ENCODE measurements around the gene HDAC4. TPM values are rescaled to one million over a fixed set of nuclear protein-coding genes. Genes with fewer than 3 reads are reported as not detected.
A peak's percentile ranks its signal among the peaks of the same experiment; 100 is the strongest.

The HDAC4 gene
- total RNA-seq, 1 donor from 2014 or later = 44.7 TPM

DNA sequence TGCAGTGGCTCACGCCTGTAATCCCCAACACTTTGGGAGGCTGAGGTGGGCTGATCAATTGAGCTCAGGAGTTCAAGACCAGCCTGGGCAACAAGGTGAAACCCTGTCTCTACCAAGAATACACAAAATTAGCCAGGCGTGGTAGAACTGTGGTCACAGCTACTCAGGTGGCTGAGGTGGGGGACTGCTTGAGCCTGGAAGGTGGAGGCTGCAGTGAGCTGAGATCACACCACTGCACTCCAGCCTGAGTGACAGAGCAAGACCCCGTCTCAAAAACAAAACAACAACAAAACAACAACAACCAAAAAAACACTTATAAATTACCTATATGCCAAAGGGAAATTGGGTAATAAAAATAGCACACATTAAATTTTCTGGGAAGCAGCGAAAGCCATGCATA lies 141.6 kb downstream of the HDAC4 start:
- peaks cover 68% of the 10 kb centered on the region for H3K4me1 Mint-ChIP-seq
- DNase-seq = peak; percentile 68
- peaks cover 43% of the 10 kb centered on the region for H3K36me3 Mint-ChIP-seq (ENCODE audit: low read depth)
- H3K9me3 Mint-ChIP-seq = no peaks in the 10 kb centered on the region
- intact Hi-C loops (cut with micrococcal nuclease) = loop anchor here (1.0 to 5.0 kb wide), 5 partner anchors 8 to 122 kb away; no protein-coding TSS in a partner anchor
- no peaks in the 10 kb centered on the region for H3K27me3 Mint-ChIP-seq
- peak overlapping the region; percentile 78 for H3K4me3 Mint-ChIP-seq
- peak overlapping the region; percentile 88 for H3K27ac Mint-ChIP-seq

DNA sequence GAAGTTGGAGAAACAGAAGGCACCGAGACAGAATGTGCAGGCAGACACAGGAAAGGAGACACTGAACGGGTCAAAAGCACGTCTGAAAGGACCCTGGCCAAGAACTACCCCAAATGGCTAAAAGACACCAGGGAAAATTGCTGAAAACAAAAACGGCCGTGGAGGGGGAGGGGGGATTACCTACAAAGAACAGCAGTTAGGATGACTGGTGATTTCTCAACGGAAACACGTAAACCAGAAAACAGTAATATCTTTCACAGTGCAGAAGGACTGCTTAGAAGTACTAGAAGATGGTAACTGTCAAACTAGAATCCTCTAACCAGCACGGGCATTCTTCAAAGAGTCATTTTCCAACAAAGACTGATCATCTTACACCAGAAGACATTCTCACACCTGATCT lies 142.6 kb downstream of the HDAC4 start:
- DNase-seq = no peak
- Mint-ChIP-seq H3K4me3 (peak overlapping the region; percentile 78), H3K27ac (peak overlapping the region; percentile 61), H3K36me3 (ENCODE audit: low read depth) (peaks cover 45% of the 10 kb centered on the region), H3K4me1 (peaks cover 71% of the 10 kb centered on the region), H3K27me3 (no peaks in the 10 kb centered on the region), H3K9me3 (no peaks in the 10 kb centered on the region)
- intact Hi-C loops (cut with micrococcal nuclease) = loop anchor here (2.0 to 5.0 kb wide), 4 partner anchors 39 to 123 kb away; no protein-coding TSS in a partner anchor

DNA sequence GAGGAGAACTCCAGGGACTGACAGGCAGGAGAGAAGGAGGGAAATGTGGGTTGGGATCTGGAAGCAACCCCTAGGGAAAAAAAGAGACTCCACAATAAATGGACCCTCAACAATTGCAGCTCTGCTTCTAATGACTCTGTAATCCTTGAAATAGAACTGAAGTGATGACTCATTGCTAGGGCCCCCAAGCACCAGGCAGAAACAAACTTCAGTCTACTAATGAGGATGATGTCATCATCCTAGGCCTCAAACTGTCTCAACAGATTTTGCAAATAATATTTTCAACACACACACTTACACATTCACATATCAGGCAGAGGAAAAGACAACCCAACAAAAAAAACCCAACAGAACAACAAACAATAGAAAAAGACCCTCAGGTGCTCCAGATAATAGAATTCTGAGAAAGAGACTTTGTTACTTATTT lies 143.3 kb downstream of the HDAC4 start:
- intact Hi-C loops (cut with micrococcal nuclease) = loop anchor here (5.0 kb wide), 1 partner anchor 40 kb away; no protein-coding TSS in a partner anchor
- peak overlapping the region; percentile 78 for H3K4me3 Mint-ChIP-seq

DNA sequence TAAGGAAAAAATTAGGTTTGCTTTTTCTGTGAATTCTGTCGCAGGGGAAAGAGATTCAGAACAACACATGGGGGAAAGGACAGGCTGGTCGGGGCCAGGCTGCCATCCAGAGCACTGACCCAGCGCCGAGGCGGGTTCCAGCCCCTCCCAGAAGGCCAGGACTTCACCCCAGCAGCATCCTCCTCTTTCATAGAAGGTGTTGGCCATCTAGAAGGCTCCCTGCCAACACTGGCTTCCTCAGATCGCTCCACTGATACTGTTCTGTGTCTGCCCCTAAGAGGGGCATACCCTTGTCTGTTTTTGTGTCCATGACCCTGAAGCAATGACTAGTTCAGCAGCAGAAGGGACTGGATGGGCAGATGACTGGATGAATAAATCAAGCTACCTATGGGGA lies 144.5 kb downstream of the HDAC4 start:
- intact Hi-C loops (cut with micrococcal nuclease) = loop anchor here (5.0 kb wide), 1 partner anchor 41 kb away; no protein-coding TSS in a partner anchor
- Mint-ChIP-seq H3K9me3 (no peaks in the 10 kb centered on the region), H3K4me1 (peaks cover 76% of the 10 kb centered on the region), H3K27me3 (no peaks in the 10 kb centered on the region), H3K4me3 (no peak overlapping the region), H3K36me3 (ENCODE audit: low read depth) (peaks cover 49% of the 10 kb centered on the region), H3K27ac (no peak overlapping the region)
- DNase-seq = no peak

More for the DNA sequence above, 143.3 kb downstream of the HDAC4 start:
- Mint-ChIP-seq H3K27me3 (no peaks in the 10 kb centered on the region), H3K36me3 (ENCODE audit: low read depth) (peaks cover 48% of the 10 kb centered on the region), H3K27ac (peak overlapping the region; percentile 61), H3K9me3 (no peaks in the 10 kb centered on the region), H3K4me1 (peaks cover 74% of the 10 kb centered on the region)
- no peak for DNase-seq

DNA sequence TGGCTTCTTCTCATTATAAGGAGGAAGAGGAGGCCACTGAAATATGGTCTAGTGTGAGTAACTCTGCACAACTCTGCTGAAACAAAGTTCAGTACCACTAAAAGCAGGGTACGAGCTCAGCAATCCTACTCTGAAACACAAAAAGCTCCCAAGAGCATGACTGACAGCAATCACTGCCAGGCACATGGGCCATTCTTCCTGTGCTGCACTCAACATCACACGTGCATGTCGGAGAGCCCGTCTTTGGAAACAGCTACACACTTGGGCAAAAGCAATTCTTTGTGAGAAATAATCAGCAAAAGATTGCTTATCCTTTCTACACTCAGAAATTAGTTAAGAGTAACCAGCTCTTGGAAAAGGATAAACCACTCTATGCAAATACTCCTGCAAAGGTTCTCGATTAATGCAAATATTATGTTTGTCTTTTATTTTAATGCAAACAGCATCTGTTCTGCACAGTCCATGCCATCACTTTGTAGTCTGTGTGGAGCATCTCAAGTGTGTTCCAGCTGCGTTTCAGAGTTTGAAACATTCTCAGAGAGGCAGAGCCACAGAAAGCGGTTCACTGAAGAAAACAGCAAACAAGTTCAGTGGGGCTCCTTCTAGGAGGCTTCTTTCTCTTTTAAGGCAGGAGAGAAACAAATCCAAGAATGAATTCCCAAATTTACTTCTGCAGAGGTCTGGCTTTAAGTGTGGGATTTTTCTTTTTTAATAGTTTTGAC lies 145.0 kb downstream of the HDAC4 start:
- Mint-ChIP-seq H3K4me3 (no peak overlapping the region), H3K27me3 (no peaks in the 10 kb centered on the region), H3K9me3 (no peaks in the 10 kb centered on the region), H3K4me1 (peaks cover 72% of the 10 kb centered on the region), H3K36me3 (ENCODE audit: low read depth) (peaks cover 46% of the 10 kb centered on the region), H3K27ac (no peak overlapping the region)
- no peak for DNase-seq
- intact Hi-C loops (cut with micrococcal nuclease) = loop anchor here (5.0 kb wide), 1 partner anchor 42 kb away; no protein-coding TSS in a partner anchor

DNA sequence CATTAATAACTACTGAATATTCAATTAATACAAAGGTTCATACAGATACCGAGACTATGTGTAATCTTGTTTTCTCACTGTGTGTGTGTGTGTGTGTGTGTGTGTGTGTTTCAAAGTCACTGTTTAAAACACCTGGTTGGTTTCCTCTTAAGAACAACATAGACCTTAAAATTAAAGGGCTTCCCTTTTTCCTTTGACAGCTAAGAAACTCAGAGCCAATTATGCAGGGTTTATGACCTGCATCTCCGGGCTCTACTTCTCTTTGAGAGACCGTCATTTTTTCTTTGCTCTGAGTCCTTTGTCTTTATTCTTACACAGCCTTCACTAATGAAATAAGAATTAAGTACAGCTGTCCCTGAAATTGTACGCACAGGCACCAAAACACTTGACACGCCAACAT lies 145.6 kb downstream of the HDAC4 start:
- no peak overlapping the region for H3K27ac Mint-ChIP-seq

DNA sequence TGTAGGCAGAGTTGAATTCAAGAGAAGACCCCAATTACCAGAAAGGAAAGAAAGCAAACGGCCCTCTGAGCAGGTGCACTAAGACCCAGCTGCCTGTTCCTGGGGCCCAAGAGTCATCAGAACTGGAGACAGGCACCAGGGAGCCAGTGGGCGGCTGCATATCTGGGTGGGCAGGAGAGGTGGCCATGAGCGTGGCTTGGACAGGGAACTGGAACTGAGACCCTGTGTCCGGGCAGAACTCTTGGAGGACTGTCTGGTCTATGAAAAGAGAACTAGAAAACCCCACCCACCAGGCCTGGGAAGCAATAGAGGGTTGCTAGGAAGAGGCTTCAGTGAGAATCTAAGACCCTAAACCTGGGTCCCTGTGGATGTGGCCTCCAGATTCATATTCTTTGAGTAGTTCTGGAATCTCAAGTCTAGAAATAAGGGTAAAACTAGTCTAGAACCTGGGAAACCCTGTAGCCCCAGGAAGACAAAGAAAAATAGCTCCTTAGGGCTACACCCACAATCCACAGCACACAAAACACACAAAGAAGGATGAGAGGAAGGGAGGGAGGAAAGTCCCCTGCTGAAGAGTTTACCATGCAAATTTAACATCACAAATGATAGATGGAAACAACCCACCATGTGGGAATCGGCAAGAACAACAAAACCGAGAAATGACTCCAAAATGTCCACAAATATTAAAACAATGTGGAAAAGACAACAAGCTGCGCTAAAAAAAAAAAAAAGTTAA lies 147.0 kb downstream of the HDAC4 start:
- Mint-ChIP-seq H3K27me3 (no peaks in the 10 kb centered on the region), H3K9me3 (no peaks in the 10 kb centered on the region), H3K27ac (no peak overlapping the region), H3K4me1 (peaks cover 53% of the 10 kb centered on the region), H3K36me3 (ENCODE audit: low read depth) (peaks cover 47% of the 10 kb centered on the region), H3K4me3 (no peak overlapping the region)
- intact Hi-C loops (cut with micrococcal nuclease) = no loop called here
- DNase-seq = no peak

More for the DNA sequence above, 145.6 kb downstream of the HDAC4 start:
- intact Hi-C loops (cut with micrococcal nuclease) = loop anchor here (5.0 kb wide), 1 partner anchor 42 kb away; no protein-coding TSS in a partner anchor
- DNase-seq = no peak
- Mint-ChIP-seq H3K9me3 (no peaks in the 10 kb centered on the region), H3K36me3 (ENCODE audit: low read depth) (peaks cover 46% of the 10 kb centered on the region), H3K4me3 (no peak overlapping the region), H3K27me3 (no peaks in the 10 kb centered on the region), H3K4me1 (peaks cover 66% of the 10 kb centered on the region)

DNA sequence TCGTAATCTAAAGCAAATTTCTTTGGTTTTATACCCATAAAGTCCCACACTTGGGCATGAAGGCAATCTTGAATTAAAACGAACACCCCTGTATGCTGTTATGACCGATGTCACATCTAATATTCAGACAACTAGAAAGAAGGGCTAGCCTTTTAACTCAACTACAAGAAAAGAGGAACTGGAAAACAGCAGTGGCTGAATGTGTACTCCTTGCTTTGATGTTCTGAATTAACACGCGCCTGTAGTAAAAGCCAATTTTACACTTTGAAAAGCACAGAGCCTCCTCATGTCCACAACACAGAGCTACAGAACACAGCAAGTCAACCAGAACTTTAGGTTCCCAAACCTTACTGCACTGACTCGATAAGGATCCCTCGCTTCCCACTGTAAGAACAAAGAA lies 147.6 kb downstream of the HDAC4 start:
- Mint-ChIP-seq H3K4me3 (no peak overlapping the region), H3K27me3 (no peaks in the 10 kb centered on the region), H3K36me3 (ENCODE audit: low read depth) (peaks cover 46% of the 10 kb centered on the region), H3K9me3 (no peaks in the 10 kb centered on the region), H3K27ac (no peak overlapping the region), H3K4me1 (peaks cover 50% of the 10 kb centered on the region)
- no peak for DNase-seq
- intact Hi-C loops (cut with micrococcal nuclease) = no loop called here

DNA sequence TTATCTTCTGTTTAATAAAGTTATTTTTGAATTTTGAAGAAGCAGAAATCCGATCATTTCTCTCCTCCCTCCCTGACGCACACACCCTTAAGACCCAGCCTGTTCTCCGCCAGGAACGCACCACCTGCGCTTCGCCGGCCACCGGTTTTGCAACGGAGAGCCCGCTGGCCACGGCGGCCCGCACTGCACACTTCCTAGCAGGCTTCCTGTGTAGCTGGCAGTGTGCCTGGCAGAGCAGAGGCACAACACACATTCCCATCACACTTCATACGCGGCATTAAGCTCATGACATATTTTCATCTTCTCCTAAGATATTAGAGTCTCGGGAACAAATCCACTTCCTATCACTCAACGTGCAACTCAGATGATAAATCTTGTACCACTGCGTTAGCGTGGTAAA lies 148.0 kb downstream of the HDAC4 start:
- H3K27me3 Mint-ChIP-seq = no peaks in the 10 kb centered on the region
- H3K4me1 Mint-ChIP-seq = peaks cover 45% of the 10 kb centered on the region
- peaks cover 42% of the 10 kb centered on the region for H3K36me3 Mint-ChIP-seq (ENCODE audit: low read depth)
- intact Hi-C loops (cut with micrococcal nuclease) = no loop called here
- no peaks in the 10 kb centered on the region for H3K9me3 Mint-ChIP-seq
- no peak for DNase-seq
- H3K27ac Mint-ChIP-seq = no peak overlapping the region
- H3K4me3 Mint-ChIP-seq = no peak overlapping the region

DNA sequence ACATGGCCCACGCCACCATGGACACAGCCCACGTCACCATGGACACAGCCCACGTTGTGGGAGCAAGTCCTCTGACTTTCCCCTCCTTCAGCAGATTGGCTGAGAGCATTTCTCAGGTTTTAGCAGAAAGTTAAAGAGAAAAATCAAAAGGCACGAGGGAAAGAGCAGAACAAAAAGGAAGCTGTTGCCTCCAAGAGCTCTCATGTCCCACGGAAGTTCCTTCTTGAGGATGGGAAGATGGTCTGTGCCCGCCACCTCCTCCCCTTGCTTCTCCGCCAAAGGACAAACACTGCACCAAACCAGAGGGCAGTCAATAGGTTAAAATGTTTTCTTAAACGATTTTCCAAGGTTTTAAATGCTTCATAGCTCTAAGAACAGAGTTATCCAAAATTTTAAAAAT lies 148.4 kb downstream of the HDAC4 start:
- peaks cover 42% of the 10 kb centered on the region for H3K36me3 Mint-ChIP-seq (ENCODE audit: low read depth)
- no peaks in the 10 kb centered on the region for H3K27me3 Mint-ChIP-seq
- peaks cover 45% of the 10 kb centered on the region for H3K4me1 Mint-ChIP-seq
- H3K4me3 Mint-ChIP-seq = no peak overlapping the region
- intact Hi-C loops (cut with micrococcal nuclease) = no loop called here
- H3K9me3 Mint-ChIP-seq = no peaks in the 10 kb centered on the region
- DNase-seq = no peak
- H3K27ac Mint-ChIP-seq = no peak overlapping the region

DNA sequence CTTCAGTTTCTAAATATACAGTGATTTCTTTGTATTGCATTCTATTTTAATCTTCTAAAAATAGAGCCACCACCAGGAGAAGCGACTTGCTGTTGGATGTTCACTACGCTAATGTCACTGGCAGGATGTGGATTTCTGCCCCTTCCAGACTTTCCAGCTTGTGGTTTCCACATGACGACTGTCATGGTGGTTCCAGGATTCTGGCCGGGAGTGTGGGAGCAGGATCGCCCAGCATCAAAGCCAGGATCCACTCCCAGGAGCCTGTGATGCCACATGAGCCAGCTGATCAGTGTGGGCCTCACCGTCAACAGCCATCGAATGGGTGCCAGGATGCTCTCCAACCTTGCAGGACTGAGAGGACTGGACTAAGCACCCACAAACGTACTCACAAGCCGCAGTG lies 148.8 kb downstream of the HDAC4 start:
- DNase-seq = no peak
- H3K4me3 Mint-ChIP-seq = no peak overlapping the region
- H3K9me3 Mint-ChIP-seq = no peaks in the 10 kb centered on the region
- peaks cover 45% of the 10 kb centered on the region for H3K4me1 Mint-ChIP-seq
- H3K27me3 Mint-ChIP-seq = no peaks in the 10 kb centered on the region
- no peak overlapping the region for H3K27ac Mint-ChIP-seq
- H3K36me3 Mint-ChIP-seq (ENCODE audit: low read depth) = peaks cover 41% of the 10 kb centered on the region
- intact Hi-C loops (cut with micrococcal nuclease) = no loop called here

DNA sequence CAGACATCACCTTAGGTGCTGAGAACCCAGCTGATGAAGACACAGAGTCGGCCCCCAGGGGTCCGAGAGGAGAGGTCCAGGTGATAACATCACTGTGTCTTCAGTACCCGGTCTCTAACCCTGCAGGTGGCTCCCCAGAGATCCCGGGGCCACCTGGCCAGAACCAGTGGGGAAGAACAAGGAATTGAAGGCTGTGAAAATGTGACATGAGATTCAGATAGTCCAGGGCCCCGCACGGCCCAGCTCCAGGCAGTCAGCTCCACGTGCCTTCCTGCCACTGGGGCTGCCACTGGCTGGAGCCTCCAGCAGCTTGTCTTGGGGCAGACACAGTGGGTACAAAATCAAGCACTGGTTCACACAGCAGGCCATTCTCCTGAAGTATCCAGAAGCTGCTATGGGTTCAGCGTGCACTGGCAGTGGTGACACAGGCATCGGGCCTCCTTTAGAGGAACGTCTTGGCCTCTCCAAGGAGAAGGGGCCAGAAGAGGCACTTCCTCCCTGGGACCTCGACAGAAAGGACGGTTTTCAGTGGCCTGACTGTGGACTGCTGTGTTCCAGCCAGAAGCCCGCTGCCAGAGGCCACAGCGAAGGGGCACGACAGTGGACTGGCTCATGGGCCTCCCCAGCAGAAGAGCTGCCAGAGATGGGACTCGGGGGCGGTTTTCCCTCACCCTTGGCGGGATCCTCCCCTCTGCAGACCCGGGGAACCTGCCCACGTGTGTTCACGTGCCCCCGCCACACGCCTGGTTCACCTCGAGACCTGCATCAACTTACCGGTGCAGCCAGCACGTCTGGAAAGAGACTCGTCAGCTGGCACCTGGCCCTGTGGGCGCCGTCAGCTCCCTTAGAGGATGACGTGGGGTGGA lies 150.4 kb downstream of the HDAC4 start:
- Mint-ChIP-seq H3K27me3 (no peaks in the 10 kb centered on the region), H3K9me3 (no peaks in the 10 kb centered on the region), H3K27ac (no peak overlapping the region), H3K4me3 (no peak overlapping the region), H3K36me3 (ENCODE audit: low read depth) (peaks cover 37% of the 10 kb centered on the region), H3K4me1 (peaks cover 42% of the 10 kb centered on the region)
- no peak for DNase-seq
- intact Hi-C loops (cut with micrococcal nuclease) = no loop called here

DNA sequence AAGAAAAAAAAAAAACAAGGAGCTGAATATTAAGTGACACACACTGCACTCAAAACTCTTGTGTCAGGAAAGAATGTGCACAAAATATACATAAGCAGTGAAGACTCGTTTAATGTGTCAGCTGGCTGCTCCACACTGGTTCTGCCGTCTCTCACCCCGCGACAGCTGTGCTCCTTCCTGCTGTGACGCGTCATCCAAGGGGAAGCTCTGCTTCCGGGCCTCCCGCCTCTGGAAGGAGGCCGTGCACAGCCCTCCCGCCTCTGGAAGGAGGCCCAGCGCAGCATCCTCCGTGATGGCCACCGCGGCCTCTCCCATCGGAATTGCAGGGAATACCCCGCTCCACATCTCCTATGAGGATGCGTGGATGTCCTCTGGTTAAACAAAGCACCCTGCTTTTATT lies 151.0 kb downstream of the HDAC4 start:
- no peaks in the 10 kb centered on the region for H3K9me3 Mint-ChIP-seq
- H3K27ac Mint-ChIP-seq = no peak overlapping the region
- H3K36me3 Mint-ChIP-seq (ENCODE audit: low read depth) = peaks cover 35% of the 10 kb centered on the region
- intact Hi-C loops (cut with micrococcal nuclease) = no loop called here
- H3K27me3 Mint-ChIP-seq = no peaks in the 10 kb centered on the region
- H3K4me3 Mint-ChIP-seq = no peak overlapping the region
- H3K4me1 Mint-ChIP-seq = peaks cover 40% of the 10 kb centered on the region
- no peak for DNase-seq
